RWPE1 (cell line): ENCODE measurements around the gene CAMP.
A peak's percentile ranks its signal among the peaks of the same experiment; 100 is the strongest.

Experiments used
- CTCF ChIA-PET: fragments of 350-600 bp; sonication (Branson Sonifier 250); formaldehyde crosslinking; extraction: SDS; loops from one replicate; lab custom pipeline; 2021; lab: Yijun Ruan, JAX
- POLR2A ChIA-PET: fragments of 400-600 bp; formaldehyde crosslinking; extraction: SDS; loops from one replicate; lab custom pipeline; 2020; ENCODE audit warnings: antibody characterized with exemption; ENCODE audit not compliant: low non-redundant PET; lab: Yijun Ruan, JAX
- DNase-seq: peaks from one replicate; pipeline ENCODE4 v3.0.0; 2012; ENCODE audit warnings: low spot score
- H3K27ac ChIP-seq: fragments of 450-650 bp; 2 replicates; pipeline ENCODE4 v1.5.1; 2017
- TF ChIP-seq, protein P1 (sequence below): fragments of 450-650 bp; conservative IDR thresholded peaks from 2 replicates; pipeline ENCODE4 v1.5.1; 2017; ENCODE audit warnings: low read depth, mild to moderate bottlenecking

Gene CAMP

DNA sequence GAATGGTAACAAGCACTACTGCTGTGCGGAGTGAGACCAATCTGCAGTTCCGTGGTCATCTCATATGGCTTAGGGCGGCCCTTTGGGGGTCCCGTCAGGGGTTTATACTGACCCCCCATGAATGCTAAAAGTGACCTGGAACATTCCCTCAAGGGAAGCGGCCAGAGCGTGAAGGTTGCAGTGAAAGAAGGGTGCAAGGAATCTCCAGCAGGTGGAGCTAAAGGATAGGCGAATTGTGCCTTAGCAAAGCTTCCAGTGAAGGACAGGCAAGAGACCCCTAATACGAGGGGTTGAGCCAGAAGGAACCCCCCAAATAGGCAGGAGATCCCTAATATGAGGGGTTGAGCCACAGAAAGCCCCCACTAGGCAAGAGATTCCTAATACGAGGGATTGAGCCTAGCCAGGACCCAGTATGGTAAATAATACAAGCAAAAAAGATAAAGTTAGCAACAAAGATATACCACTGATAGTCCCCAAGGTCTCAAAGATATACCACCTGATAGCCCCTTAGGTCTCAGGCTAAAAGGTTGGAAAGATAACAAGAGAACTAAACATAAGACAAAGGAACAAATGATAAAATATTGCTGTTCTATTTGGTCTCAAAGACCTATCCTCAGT lies 50.4 kb downstream of the CAMP start:
- POLR2A ChIA-PET = no interaction called here
- no peak overlapping the region for H3K27ac ChIP-seq
- TF ChIP-seq, protein P1, sequence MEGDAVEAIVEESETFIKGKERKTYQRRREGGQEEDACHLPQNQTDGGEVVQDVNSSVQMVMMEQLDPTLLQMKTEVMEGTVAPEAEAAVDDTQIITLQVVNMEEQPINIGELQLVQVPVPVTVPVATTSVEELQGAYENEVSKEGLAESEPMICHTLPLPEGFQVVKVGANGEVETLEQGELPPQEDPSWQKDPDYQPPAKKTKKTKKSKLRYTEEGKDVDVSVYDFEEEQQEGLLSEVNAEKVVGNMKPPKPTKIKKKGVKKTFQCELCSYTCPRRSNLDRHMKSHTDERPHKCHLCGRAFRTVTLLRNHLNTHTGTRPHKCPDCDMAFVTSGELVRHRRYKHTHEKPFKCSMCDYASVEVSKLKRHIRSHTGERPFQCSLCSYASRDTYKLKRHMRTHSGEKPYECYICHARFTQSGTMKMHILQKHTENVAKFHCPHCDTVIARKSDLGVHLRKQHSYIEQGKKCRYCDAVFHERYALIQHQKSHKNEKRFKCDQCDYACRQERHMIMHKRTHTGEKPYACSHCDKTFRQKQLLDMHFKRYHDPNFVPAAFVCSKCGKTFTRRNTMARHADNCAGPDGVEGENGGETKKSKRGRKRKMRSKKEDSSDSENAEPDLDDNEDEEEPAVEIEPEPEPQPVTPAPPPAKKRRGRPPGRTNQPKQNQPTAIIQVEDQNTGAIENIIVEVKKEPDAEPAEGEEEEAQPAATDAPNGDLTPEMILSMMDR = peak; percentile 80
- CTCF ChIA-PET = interaction anchor here (0.6 to 3.1 kb wide), 6 partner anchors 13 to 331 kb away, joined by 3 to 25 read pairs (median 4); partner anchors contain the start of gene ZNF589
- peak; percentile 51 for DNase-seq

DNA sequence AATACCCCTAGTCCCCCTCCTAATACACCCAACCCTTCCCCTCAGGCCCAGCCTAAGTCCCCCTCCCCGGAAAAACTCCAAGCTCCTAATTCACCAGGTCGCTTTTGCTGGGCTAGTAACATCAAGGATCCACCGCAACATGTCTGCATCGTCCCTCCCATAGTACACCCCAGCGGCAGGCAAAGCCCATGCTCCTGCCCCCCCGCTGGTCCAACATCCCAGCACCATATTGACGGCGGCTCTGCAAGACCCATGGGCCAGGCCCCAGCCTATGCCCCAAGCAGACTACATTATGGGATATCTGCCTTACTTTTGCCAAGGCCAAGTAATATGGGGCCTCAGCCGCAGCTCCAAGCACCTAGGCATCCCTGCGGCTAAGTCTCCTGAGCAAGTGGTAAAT lies 51.2 kb downstream of the CAMP start:
- CTCF ChIA-PET = interaction anchor here (1.3 to 3.1 kb wide), 2 partner anchors 80 to 162 kb away, joined by 5 to 25 read pairs; no protein-coding TSS in a partner anchor
- POLR2A ChIA-PET = no interaction called here
- no peak overlapping the region for H3K27ac ChIP-seq
- TF ChIP-seq, protein P1 = no peak
- DNase-seq = no peak
